WTC11 (cell line): Measurements from ENCODE around the gene CTXND2.

Source experiments
- ATF1 ChIP-seq: sonication (generic); formaldehyde crosslinking; IDR thresholded peaks from 2 replicates; pipeline ENCODE4 v1.8.1; 2023; ENCODE audit warnings: mild to moderate bottlenecking, moderate library complexity, missing genetic modification reagents
- CTCF ChIP-seq: fragments of 200-600 bp; IDR thresholded peaks from 2 replicates; pipeline ENCODE4 v1.8.0; 2022; ENCODE audit warnings: antibody characterized with exemption
- JUN ChIP-seq: sonication (generic); formaldehyde crosslinking; IDR thresholded peaks from 2 replicates; pipeline ENCODE4 v1.8.0; 2023; ENCODE audit warnings: mild to moderate bottlenecking, missing genetic modification reagents
- MLX ChIP-seq: sonication (generic); formaldehyde crosslinking; IDR thresholded peaks from 2 replicates; pipeline ENCODE4 v1.8.1; 2023; ENCODE audit warnings: mild to moderate bottlenecking, missing genetic modification reagents, moderate library complexity
- NFATC4 ChIP-seq: fragments of 250-450 bp; sonication (Bioruptor Pico); IDR thresholded peaks from 2 replicates; pipeline ENCODE4 v1.9.0; 2021; ENCODE audit warnings: mild to moderate bottlenecking
- NR2C2 ChIP-seq: sonication (generic); formaldehyde crosslinking; IDR thresholded peaks from 2 replicates; pipeline ENCODE4 v1.8.0; 2022; ENCODE audit warnings: mild to moderate bottlenecking, missing genetic modification reagents
- NR3C1 ChIP-seq: sonication (generic); formaldehyde crosslinking; conservative IDR thresholded peaks from 2 replicates; pipeline ENCODE4 v1.8.1; 2023; ENCODE audit warnings: low read depth, mild to moderate bottlenecking, missing genetic modification reagents
- SP1 ChIP-seq: sonication (generic); formaldehyde crosslinking; conservative IDR thresholded peaks from 2 replicates; pipeline ENCODE4 v1.8.1; 2022; ENCODE audit warnings: missing genetic modification reagents
- ZNF138 ChIP-seq: sonication (generic); formaldehyde crosslinking; conservative IDR thresholded peaks from 2 replicates; pipeline ENCODE4 v1.8.1; 2022; ENCODE audit warnings: mild to moderate bottlenecking, moderate library complexity, missing genetic modification reagents

- TF ChIP-seq ZNF138 (CRISPR knock-in tag) (no peak), MLX (CRISPR knock-in tag) (no peak), NR2C2 (CRISPR knock-in tag) (no peak), CTCF (no peak), JUN (CRISPR knock-in tag) (no peak), NFATC4 (CRISPR knock-in tag) (no peak), ATF1 (CRISPR knock-in tag) (no peak), NR3C1 (CRISPR knock-in tag) (no peak), SP1 (no peak)
Measured at GRCh38 chr1:150846473-150847146, 40.3 kb upstream of the CTXND2 start.
